ELR (cell line): Measurements from ENCODE around the gene FBLN2.

Experiments
- DNase-seq: peaks from one replicate; pipeline ENCODE4 v3.0.0-alpha.2; 2015; ENCODE audit warnings: low read depth

FBLN2 gene

GRCh38 chr3:13648060-13649001 lies 99.4 kb downstream of the FBLN2 start:
- peak; percentile 80 for DNase-seq

DNA sequence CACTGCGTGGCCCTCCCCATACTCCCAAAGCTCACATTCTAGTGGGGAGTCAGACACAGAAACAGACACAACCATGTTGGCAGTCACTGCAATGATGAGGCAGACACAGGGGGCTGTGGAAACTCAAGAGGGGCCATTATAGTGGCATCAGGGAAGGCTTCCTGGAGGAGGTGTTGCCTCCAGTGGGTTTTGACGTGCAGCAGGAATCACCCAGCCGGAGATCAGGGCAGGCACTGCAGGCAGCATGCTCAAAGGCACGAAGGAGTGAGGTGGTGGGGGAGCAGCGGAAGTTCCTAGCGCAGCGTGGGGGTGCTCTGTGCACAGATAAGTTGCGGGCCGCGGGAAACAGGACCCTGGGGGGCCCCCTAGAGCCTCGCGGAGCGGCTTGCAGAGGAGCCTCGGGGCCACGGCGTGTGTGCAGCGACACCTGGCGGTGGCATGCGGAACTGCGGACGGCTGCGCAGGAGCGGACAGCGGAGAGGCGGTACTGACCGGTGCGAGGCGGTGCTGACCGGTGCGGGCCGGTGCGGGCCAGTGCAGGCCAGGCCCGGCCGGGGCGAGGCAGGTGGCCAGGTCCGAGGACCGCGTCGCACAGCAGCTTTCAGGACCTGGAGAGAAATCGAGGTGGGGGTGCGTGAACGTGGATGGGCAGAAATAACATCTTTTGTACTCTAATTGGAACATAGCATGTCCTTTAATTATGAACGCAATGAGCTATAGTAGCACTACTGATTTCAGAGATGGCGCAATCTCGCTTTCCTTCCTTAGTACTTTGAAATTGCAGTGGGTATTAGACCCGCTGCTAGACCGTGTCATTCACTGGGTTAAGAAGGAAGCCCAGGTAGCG lies 101.5 kb downstream of the FBLN2 start:
- DNase-seq: peak; percentile 76

GRCh38 chr3:13651057-13651400 lies 102.1 kb downstream of the FBLN2 start:
- DNase-seq: no peak

GRCh38 chr3:13651775-13652428 lies 103.0 kb downstream of the FBLN2 start:
- DNase-seq: no peak

- no peak for DNase-seq
These were observed 103.8 kb downstream of the FBLN2 start for GRCh38 chr3:13652728-13653127.

GRCh38 chr3:13653631-13654279 lies 104.8 kb downstream of the FBLN2 start:
- peak; percentile 34 for DNase-seq

- DNase-seq: no peak
These were observed 105.6 kb downstream of the FBLN2 start for GRCh38 chr3:13654330-13655060.

DNA sequence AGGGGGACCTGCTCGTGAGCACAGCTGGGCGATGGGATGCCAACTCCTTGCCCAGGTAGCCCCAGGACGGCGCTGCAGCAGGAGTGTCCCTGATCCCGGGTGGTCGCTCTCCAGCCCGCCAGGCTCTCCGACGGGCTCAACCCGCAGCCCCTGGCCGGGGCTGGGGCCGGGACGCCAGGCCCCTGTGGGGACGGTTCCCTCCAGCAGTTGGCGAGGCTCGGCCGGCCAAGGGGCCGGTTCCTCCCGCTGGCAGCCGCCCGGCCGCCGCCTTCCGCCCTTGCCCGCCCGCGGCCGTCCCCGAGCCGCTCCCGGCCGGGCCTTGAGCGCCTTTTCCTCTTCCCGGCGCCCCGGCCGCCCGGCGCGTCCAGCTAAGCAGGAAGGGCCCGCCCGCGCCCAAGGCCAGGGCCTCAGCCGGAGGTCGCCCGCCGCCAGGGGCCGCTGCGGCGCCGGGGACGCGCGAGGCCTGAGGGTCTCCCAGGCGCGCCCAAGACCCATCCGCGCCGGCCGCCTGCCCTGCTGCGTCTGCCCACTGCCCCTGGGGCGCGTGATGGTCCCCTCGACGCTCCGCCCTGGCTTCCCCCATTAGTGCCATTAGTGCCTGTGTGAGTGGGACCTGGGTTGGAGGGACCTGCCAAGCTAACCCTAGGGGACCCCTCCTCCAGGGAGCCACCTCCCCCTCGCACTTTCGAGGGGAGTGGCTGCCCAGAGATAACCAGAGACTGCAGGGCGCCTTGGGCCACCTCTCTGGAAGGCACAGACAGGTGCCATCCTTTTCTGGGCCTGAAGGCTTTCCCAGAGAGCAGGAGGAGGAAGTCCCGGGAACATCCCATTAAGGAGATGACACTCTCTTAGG lies 106.4 kb downstream of the FBLN2 start:
- peak; percentile 64 for DNase-seq

- DNase-seq: no peak
These were observed 107.8 kb downstream of the FBLN2 start for GRCh38 chr3:13656584-13657301.

DNA sequence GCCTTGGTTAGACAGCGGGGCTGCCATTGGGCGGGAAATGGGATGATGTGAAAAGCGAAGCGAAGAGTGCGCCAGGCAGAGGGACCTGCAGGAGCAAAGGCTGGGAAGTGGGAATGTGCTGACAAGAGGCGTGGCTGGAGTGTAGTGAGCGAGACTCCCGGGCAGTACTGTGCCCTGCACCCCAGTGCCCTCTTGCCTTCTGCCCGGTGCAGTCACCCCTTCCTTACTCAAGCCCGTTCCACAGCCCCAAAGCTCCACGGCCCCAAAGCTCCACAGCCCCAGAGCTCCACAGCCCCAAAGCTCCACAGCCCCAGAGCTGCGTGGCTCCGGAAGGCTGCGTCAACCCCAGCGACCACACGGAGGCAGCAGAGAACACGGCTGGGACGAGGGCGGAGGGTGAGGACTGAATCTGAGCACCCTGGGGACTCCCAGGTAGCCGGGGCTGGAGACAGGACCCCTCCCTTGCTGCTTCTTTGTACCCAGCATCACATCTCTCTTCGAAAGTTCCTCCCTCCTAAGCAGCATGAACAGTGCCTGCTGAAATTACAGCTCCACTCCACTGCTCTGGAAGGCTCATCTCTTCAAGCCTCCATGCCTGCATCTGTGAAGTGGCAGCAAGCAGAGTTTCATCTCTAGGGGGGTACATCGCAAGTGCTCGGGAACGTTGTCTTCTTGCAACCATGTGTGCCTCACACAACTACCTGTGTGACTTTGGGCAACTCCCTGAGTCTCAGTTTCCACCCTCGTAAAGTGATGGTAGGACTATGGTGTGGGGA lies 108.9 kb downstream of the FBLN2 start:
- peak; percentile 52 for DNase-seq

- DNase-seq: no peak
These were observed 109.8 kb downstream of the FBLN2 start for GRCh38 chr3:13658681-13659080.

GRCh38 chr3:13659221-13659969 lies 110.5 kb downstream of the FBLN2 start:
- DNase-seq: no peak

DNA sequence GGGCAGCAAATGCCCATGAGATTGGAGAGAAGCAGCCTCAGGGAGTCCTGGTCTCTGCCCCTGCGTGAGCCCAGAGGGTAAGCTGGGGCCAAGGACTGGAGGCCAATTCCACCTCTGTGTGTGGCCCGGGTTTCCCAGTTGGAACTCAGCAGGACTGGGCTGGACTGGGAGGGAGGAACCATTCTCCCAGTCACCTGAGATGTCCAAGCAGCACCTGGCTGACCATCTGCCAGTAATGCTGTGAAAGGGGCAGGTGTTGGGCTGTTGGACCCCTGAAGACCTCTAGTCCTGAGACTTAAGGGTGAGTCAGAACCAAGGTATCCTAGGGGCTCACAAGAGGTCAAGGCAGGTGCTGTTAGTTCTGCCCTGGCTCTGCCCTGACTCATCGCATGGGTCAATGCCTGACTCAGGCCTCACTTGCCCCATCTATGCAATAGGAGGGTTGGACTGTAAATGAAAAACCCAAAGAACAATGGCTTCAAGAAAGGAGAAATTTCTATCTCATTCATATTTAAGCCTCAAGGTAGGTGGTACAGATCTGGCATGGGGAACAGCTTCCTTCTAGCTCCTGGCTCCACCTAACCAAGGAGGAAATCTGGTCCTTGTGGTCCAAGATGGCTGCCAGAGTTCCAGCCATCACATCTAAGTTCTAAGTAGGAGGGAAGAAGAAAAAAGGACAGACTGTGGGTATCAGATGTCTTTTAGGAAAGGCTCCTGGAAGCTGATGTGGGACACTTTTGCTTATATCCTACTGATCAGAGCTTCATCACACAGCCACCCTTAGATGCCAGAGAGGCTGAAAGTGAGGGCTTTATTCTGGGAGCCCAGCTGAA lies 111.3 kb downstream of the FBLN2 start:
- DNase-seq: no peak

GRCh38 chr3:13661121-13661520 lies 112.2 kb downstream of the FBLN2 start:
- DNase-seq: no peak

DNA sequence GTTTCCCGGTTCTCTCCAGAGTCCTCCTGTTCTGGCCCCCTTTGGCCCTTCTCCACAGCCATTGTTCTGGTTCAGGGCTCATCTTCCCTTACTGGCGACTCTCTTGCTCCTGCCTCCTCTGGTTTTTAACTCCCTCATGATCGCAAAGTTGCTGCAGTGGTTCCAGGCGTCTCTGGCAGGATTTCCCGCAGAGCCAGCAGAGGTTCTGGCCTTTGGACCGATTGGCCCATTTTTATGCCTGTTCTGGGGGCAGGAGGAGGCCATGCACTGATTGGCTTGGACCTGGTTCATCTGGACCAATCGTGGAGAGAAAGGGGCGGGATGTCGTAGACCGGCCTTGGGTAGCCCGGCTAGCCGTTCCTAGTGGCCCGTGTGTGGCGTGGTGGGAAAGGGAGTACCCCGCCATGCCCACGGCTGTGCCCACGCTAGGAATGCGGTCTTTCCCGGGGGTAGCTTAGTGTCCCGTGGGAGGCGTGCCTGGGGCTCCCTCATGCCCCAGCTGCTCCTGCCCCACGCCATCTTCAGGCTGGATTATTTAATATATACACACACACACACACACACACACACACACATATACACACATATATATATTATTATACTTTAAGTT lies 113.4 kb downstream of the FBLN2 start:
- no peak for DNase-seq

- no peak for DNase-seq
These were observed 115.0 kb downstream of the FBLN2 start for GRCh38 chr3:13663781-13664535.
